GM10847 (cell line): Measurements from ENCODE around the gene KCNB1.

ENCODE experiments used
- POLR2A ChIP-seq: IDR thresholded peaks from 2 replicates; pipeline ENCODE4 v1.6.1; 2011; ENCODE audit not compliant: insufficient read length; ENCODE audit errors: extremely low read depth

The KCNB1 gene

GRCh38 chr20:49444553-49444990 lies 37.9 kb downstream of the KCNB1 start:
- TF ChIP-seq POLR2A = no peak

- TF ChIP-seq POLR2A = no peak
Measured at GRCh38 chr20:49437057-49437456, 45.4 kb downstream of the KCNB1 start.

- no peak for TF ChIP-seq POLR2A
Measured at GRCh38 chr20:49435639-49436038, 46.8 kb downstream of the KCNB1 start.

- no peak for TF ChIP-seq POLR2A
Measured at GRCh38 chr20:49433333-49433732, 49.1 kb downstream of the KCNB1 start.

GRCh38 chr20:49432550-49432949 lies 49.9 kb downstream of the KCNB1 start:
- no peak for TF ChIP-seq POLR2A

GRCh38 chr20:49431329-49431728 lies 51.1 kb downstream of the KCNB1 start:
- TF ChIP-seq POLR2A = no peak

- TF ChIP-seq POLR2A = no peak
Measured at GRCh38 chr20:49430320-49430719, 52.1 kb downstream of the KCNB1 start.

GRCh38 chr20:49427751-49428518 lies 54.5 kb downstream of the KCNB1 start:
- TF ChIP-seq POLR2A = no peak

- TF ChIP-seq POLR2A = no peak
Measured at GRCh38 chr20:49426873-49427272, 55.6 kb downstream of the KCNB1 start.

- no peak for TF ChIP-seq POLR2A
Measured at GRCh38 chr20:49426395-49426794, 56.1 kb downstream of the KCNB1 start.

GRCh38 chr20:49424536-49424935 lies 57.9 kb downstream of the KCNB1 start:
- TF ChIP-seq POLR2A = no peak

GRCh38 chr20:49422161-49422560 lies 60.3 kb downstream of the KCNB1 start:
- no peak for TF ChIP-seq POLR2A

- no peak for TF ChIP-seq POLR2A
Measured at GRCh38 chr20:49420811-49421295, 61.6 kb downstream of the KCNB1 start.

- TF ChIP-seq POLR2A = no peak
Measured at GRCh38 chr20:49420292-49420691, 62.2 kb downstream of the KCNB1 start.

- TF ChIP-seq POLR2A = no peak
Measured at GRCh38 chr20:49419785-49420184, 62.7 kb downstream of the KCNB1 start.

GRCh38 chr20:49418809-49419208 lies 63.7 kb downstream of the KCNB1 start:
- no peak for TF ChIP-seq POLR2A

- no peak for TF ChIP-seq POLR2A
Measured at GRCh38 chr20:49417843-49418555, 64.5 kb downstream of the KCNB1 start.

GRCh38 chr20:49415668-49416044 lies 66.8 kb downstream of the KCNB1 start:
- TF ChIP-seq POLR2A = no peak
